Hematopoietic multipotent progenitor cell treated with erythropoietin and hydrocortisone succinate and interleukin-3 and kit ligand, for 15 days (in vitro differentiated cells): ENCODE results near the gene PDCD1.

Experiments
- DNase-seq: peaks from one replicate; pipeline ENCODE4 v3.0.0-alpha.2; 2015; ENCODE audit warnings: low spot score

The PDCD1 gene

GRCh38 chr2:241852116-241852980 lies 6.3 kb downstream of the PDCD1 start:
- DNase-seq: no peak

GRCh38 chr2:241851325-241852115 lies 7.2 kb downstream of the PDCD1 start:
- no peak for DNase-seq

- no peak for DNase-seq
Measured at GRCh38 chr2:241850544-241851324, 8.0 kb downstream of the PDCD1 start.

GRCh38 chr2:241849616-241850543 lies 8.8 kb downstream of the PDCD1 start:
- no peak for DNase-seq

- DNase-seq: no peak
Measured at GRCh38 chr2:241848761-241849615, 9.7 kb downstream of the PDCD1 start.

GRCh38 chr2:241846406-241846805 lies 12.3 kb downstream of the PDCD1 start:
- DNase-seq: no peak

GRCh38 chr2:241844831-241845578 lies 13.7 kb downstream of the PDCD1 start:
- DNase-seq: no peak

- peak; percentile 23 for DNase-seq
Measured at GRCh38 chr2:241844066-241844728, 14.5 kb downstream of the PDCD1 start.

- DNase-seq: no peak
Measured at GRCh38 chr2:241843321-241844065, 15.2 kb downstream of the PDCD1 start.

GRCh38 chr2:241842620-241843211 lies 16.0 kb downstream of the PDCD1 start:
- no peak for DNase-seq

- no peak for DNase-seq
Measured at GRCh38 chr2:241842067-241842415, 16.7 kb downstream of the PDCD1 start.

- no peak for DNase-seq
Measured at GRCh38 chr2:241841181-241842066, 17.3 kb downstream of the PDCD1 start.

GRCh38 chr2:241837197-241837965 lies 21.3 kb downstream of the PDCD1 start:
- no peak for DNase-seq

GRCh38 chr2:241836292-241836691 lies 22.4 kb downstream of the PDCD1 start:
- DNase-seq: no peak

GRCh38 chr2:241835611-241836010 lies 23.1 kb downstream of the PDCD1 start:
- DNase-seq: no peak

GRCh38 chr2:241834527-241835210 lies 24.0 kb downstream of the PDCD1 start:
- no peak for DNase-seq
